Measurements from ENCODE around the gene POPDC3.

Gene POPDC3

GRCh38 chr6:105138141-105138540, 41.7 kb downstream of the POPDC3 start:
- no peak for DNase-seq

GRCh38 chr6:105137388-105137787, 42.4 kb downstream of the POPDC3 start:
- DNase-seq: peak; percentile 13

GRCh38 chr6:105136431-105137350, 43.1 kb downstream of the POPDC3 start:
- peak; percentile 58 for DNase-seq

- peak; percentile 22 for DNase-seq
Observed at GRCh38 chr6:105135907-105136430, 43.8 kb downstream of the POPDC3 start.

- peak; percentile 50 for DNase-seq
Observed at GRCh38 chr6:105135056-105135455, 44.8 kb downstream of the POPDC3 start.

- DNase-seq: no peak
Observed at GRCh38 chr6:105122717-105123116, 57.1 kb downstream of the POPDC3 start.

- no peak for DNase-seq
Observed at GRCh38 chr6:105121981-105122380, 57.8 kb downstream of the POPDC3 start.

GRCh38 chr6:105120570-105120969, 59.2 kb downstream of the POPDC3 start:
- DNase-seq: peak; percentile 4

GRCh38 chr6:105116150-105116549, 63.7 kb downstream of the POPDC3 start:
- no peak for DNase-seq

- no peak for DNase-seq
Observed at GRCh38 chr6:105113422-105113821, 66.4 kb downstream of the POPDC3 start.

- DNase-seq: no peak
Observed at GRCh38 chr6:105112577-105112976, 67.2 kb downstream of the POPDC3 start.

- no peak for DNase-seq
Observed at GRCh38 chr6:105111871-105112270, 67.9 kb downstream of the POPDC3 start.

- DNase-seq: no peak
Observed at GRCh38 chr6:105111105-105111504, 68.7 kb downstream of the POPDC3 start.

GRCh38 chr6:105109955-105110895, 69.6 kb downstream of the POPDC3 start:
- no peak for DNase-seq

GRCh38 chr6:105108631-105109262, 71.1 kb downstream of the POPDC3 start:
- DNase-seq: no peak

Measured in fibroblast of upper back skin (primary cell).